Natural killer cell (primary cell): ENCODE results near the gene C2orf68. TPM values are rescaled to one million over a fixed set of nuclear protein-coding genes. Genes with fewer than 3 reads are reported as not detected.
"Not testable (repeated sequence)": the region's sequence is repeated elsewhere in the genome, so short reads cannot be mapped to it uniquely, and the experiment has no call there.

ENCODE experiments used
- ATAC-seq, 3 donors: fragments of 150-1000 bp in 2 of 3; fragments of 200-7000 bp in 1 of 3; cut with Tn5 transposase; 1 replicate in 1 of 3; 2 replicates in 2 of 3; pipeline ENCODE4 v1.10.0; 2021; ENCODE audit warnings: mild to moderate bottlenecking in 2 of 3, moderate library complexity in 2 of 3
- DNase-seq, 2 donors: peaks; one replicate each; pipeline versions ENCODE4 v3.0.0 to v3.0.0-alpha.2; 2013 to 2021; ENCODE audit warnings: mixed read lengths in 1 of 2
- H3K27ac ChIP-seq: one replicate; pipeline ENCODE4 v1.5.1; 2013; ENCODE audit warnings: mild to moderate bottlenecking, low read length
- H3K27me3 ChIP-seq: one replicate; pipeline ENCODE4 v1.6.1; 2013; ENCODE audit warnings: low read length; ENCODE audit not compliant: control insufficient read depth, insufficient read depth
- H3K36me3 ChIP-seq: one replicate; pipeline ENCODE4 v1.6.1; 2013; ENCODE audit warnings: low read length; ENCODE audit not compliant: control insufficient read depth, insufficient read depth
- H3K4me1 ChIP-seq: one replicate; pipeline ENCODE4 v1.6.1; 2013; ENCODE audit warnings: low read length; ENCODE audit not compliant: control insufficient read depth, insufficient read depth
- H3K4me3 ChIP-seq: one replicate; pipeline ENCODE4 v1.5.1; 2013; ENCODE audit warnings: low read length
- H3K9me3 ChIP-seq: one replicate; pipeline ENCODE4 v1.6.1; 2013; ENCODE audit warnings: low read length; ENCODE audit not compliant: control insufficient read depth, insufficient read depth
- H3K27ac Mint-ChIP-seq, 2 donors: one replicate each; pipeline ENCODE4 v1.8.0; 2022; ENCODE audit warnings: mild to moderate bottlenecking in 2 of 2, mixed read lengths in 2 of 2, moderate library complexity in 1 of 2
- H3K27me3 Mint-ChIP-seq, 2 donors: one replicate each; pipeline ENCODE4 v1.8.0; 2022; ENCODE audit warnings: low read depth in 2 of 2, mixed read lengths in 2 of 2
- H3K36me3 Mint-ChIP-seq: one replicate; pipeline ENCODE4 v1.8.0; 2022; ENCODE audit warnings: mixed read lengths
- H3K4me1 Mint-ChIP-seq, 2 donors: one replicate each; pipeline ENCODE4 v1.8.0; 2022; ENCODE audit warnings: mixed read lengths in 2 of 2
- H3K4me3 Mint-ChIP-seq: one replicate; pipeline ENCODE4 v1.8.0; 2022; ENCODE audit warnings: mild to moderate bottlenecking, moderate library complexity, mixed read lengths
- H3K9me3 Mint-ChIP-seq, 2 donors: one replicate each; pipeline ENCODE4 v1.8.0; 2022; ENCODE audit warnings: mixed read lengths in 2 of 2
- CTCF ChIP-seq: fragments of 200-600 bp; IDR thresholded peaks from one replicate; pipeline ENCODE4 v1.8.0; 2022; ENCODE audit warnings: antibody characterized with exemption
- WGBS: methylation state at CpG from one replicate; pipeline ENCODE4 v1.1.7; 2013; ENCODE audit warnings: missing lambda C conversion rate; ENCODE audit not compliant: insufficient coverage; 5-methylcytosine and 5-hydroxymethylcytosine counted together
- intact Hi-C: fragments of 100-400 bp; cut with micrococcal nuclease; formaldehyde crosslinking; loops from one replicate; pipeline ENCODE4 v1.14.2; 2022
- total RNA-seq, 4 donors: library from RNA; stranded (reverse); fragments of 120-200 nt in 1 of 4; gene quantifications; one replicate each; pipeline versions ENCODE4 v1.2.3 to v1.2.4, GENCODE V29; 2013 to 2022

The C2orf68 gene
- total RNA-seq, 3 donors from 2014 or later (not counting 1 experiment from before 2014, with no cell fraction given), result 36.4 to 60.8 (median 48.4) TPM

GRCh38 chr2:85659324-85659981, 47.6 kb upstream of the C2orf68 start:
- Mint-ChIP-seq H3K27me3 (peaks cover 0 to 3% of the 10 kb centered on the region in 2 donors), H3K27ac (no peak overlapping the region), H3K36me3 (no peaks in the 10 kb centered on the region), H3K4me1 (peaks cover 8 to 9% of the 10 kb centered on the region in 2 donors), H3K9me3 (no peaks in the 10 kb centered on the region), H3K4me3 (no peak overlapping the region)
- DNase-seq (no peak), ATAC-seq (peak; percentile 47 to 94 (median 47))
- H3K4me1 ChIP-seq, result peaks cover 15% of the 10 kb centered on the region
- peaks cover 4% of the 10 kb centered on the region for H3K36me3 ChIP-seq
- WGBS, result 47% methylated on average over 13 of the region's 13 CpGs
- intact Hi-C loops, result no loop called here
- TF ChIP-seq CTCF, result no peak
- no peaks in the 10 kb centered on the region for H3K9me3 ChIP-seq
- H3K4me3 ChIP-seq, result no peak overlapping the region
- no peaks in the 10 kb centered on the region for H3K27me3 ChIP-seq
- no peak overlapping the region for H3K27ac ChIP-seq

DNA sequence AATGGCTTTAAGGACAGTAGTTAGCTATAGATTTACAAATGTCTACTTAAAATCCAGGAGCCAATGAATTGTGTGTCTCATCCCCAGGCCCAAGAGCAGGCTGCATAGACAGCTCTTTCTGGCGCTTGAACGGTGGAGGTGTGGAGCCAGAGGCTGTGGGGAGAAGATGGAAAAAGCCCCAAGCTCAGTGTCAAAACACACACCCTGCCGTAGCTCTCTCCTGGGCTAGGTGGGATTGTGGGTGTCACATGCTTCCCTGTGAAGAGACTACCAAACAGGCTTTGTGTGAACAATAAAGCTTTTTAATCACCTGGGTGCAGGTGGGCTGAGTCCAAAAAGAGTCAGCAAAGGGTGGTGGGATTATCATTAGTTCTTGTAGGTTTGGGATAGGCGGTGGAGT, 45.5 kb upstream of the C2orf68 start:
- intact Hi-C loops, H3K36me3 ChIP-seq, H3K36me3 Mint-ChIP-seq, DNase-seq, H3K27me3 ChIP-seq, H3K4me3 ChIP-seq, H3K27ac ChIP-seq, H3K9me3 Mint-ChIP-seq, H3K27me3 Mint-ChIP-seq, H3K9me3 ChIP-seq, ATAC-seq, H3K27ac Mint-ChIP-seq, H3K4me3 Mint-ChIP-seq: not testable (repeated sequence)
- H3K4me1 ChIP-seq, result peaks cover 15% of the 10 kb centered on the region
- peaks cover 8 to 14% of the 10 kb centered on the region in 2 donors for H3K4me1 Mint-ChIP-seq
- WGBS, result 100% methylated on average over 4 of the region's 4 CpGs

DNA sequence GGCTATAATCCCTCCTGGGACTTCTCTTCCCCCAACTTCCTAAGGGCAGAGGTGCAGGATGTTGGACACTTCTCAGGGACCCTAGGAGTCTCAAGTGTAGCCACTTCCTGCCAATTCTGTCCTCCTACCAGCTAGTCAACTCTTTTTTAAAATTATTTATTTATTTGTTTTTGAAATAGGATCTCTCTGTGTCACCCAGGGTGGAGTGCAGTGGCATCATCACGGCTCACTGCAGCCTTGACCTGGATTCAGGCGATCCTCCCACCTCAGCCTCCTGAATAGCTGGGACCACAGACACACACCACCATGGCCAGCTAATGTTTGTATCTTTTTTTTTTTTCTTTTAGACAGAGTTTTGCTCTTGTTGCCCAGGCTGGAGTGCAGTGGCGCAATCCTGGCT, 44.6 kb upstream of the C2orf68 start:
- peaks cover 8 to 14% of the 10 kb centered on the region in 2 donors for H3K4me1 Mint-ChIP-seq
- 92% methylated on average over 3 of the region's 3 CpGs for WGBS
- no peak for TF ChIP-seq CTCF
- ATAC-seq (no peak), DNase-seq (no peak)
- no peaks in the 10 kb centered on the region for H3K36me3 Mint-ChIP-seq
- Histone ChIP-seq H3K4me3 (no peak overlapping the region), H3K27me3 (no peaks in the 10 kb centered on the region), H3K9me3 (no peaks in the 10 kb centered on the region), H3K4me1 (peaks cover 15% of the 10 kb centered on the region), H3K27ac (no peak overlapping the region), H3K36me3 (peaks cover 17% of the 10 kb centered on the region)
- H3K27ac Mint-ChIP-seq, result no peak overlapping the region
- H3K27me3 Mint-ChIP-seq, result peaks cover 0 to 3% of the 10 kb centered on the region in 2 donors
- H3K4me3 Mint-ChIP-seq, result no peak overlapping the region
- H3K9me3 Mint-ChIP-seq, result no peaks in the 10 kb centered on the region
- intact Hi-C loops, result no loop called here

DNA sequence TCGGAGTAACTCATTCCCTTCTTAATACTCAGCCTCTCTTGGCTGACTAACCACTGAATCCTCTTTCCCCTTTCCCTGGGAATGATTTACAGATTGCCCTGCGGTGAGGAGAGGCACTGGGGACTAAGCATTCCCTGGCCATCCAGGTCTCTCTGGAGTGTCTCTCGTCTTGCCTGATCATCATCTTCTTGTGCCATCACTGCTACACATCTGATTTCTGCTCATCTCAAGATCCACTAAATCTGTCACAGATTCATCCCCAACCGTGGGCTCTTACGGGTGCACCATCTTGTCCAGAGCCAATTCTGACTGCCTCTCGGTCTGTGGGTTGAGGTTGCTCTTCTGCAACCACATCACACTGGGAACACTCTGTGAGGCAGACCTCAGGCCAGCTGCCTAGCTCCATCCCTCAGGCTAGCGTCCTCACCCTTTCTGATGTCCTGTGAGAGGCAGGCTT, 44.1 kb upstream of the C2orf68 start:
- Mint-ChIP-seq H3K27ac (no peak overlapping the region), H3K4me3 (no peak overlapping the region), H3K4me1 (peaks cover 8 to 14% of the 10 kb centered on the region in 2 donors), H3K36me3 (no peaks in the 10 kb centered on the region), H3K9me3 (no peaks in the 10 kb centered on the region), H3K27me3 (peaks cover 0 to 3% of the 10 kb centered on the region in 2 donors)
- no peaks in the 10 kb centered on the region for H3K27me3 ChIP-seq
- peaks cover 22% of the 10 kb centered on the region for H3K36me3 ChIP-seq
- no peak for TF ChIP-seq CTCF
- peaks cover 15% of the 10 kb centered on the region for H3K4me1 ChIP-seq
- H3K27ac ChIP-seq, result no peak overlapping the region
- intact Hi-C loops, result no loop called here
- ATAC-seq (no peak), DNase-seq (no peak)
- no peaks in the 10 kb centered on the region for H3K9me3 ChIP-seq
- 78% methylated on average over 7 of the region's 7 CpGs for WGBS
- no peak overlapping the region for H3K4me3 ChIP-seq
